Nucleus accumbens (tissue), 56 donors: ENCODE measurements around the gene TAPT1.
A peak's percentile ranks its signal among the peaks of the same experiment; 100 is the strongest.

Experiments used
- DNase-seq, 56 donors: peaks; one replicate each; lab custom pipeline; 2025; lab: John Stamatoyannopoulos, UW

The TAPT1 gene

DNA sequence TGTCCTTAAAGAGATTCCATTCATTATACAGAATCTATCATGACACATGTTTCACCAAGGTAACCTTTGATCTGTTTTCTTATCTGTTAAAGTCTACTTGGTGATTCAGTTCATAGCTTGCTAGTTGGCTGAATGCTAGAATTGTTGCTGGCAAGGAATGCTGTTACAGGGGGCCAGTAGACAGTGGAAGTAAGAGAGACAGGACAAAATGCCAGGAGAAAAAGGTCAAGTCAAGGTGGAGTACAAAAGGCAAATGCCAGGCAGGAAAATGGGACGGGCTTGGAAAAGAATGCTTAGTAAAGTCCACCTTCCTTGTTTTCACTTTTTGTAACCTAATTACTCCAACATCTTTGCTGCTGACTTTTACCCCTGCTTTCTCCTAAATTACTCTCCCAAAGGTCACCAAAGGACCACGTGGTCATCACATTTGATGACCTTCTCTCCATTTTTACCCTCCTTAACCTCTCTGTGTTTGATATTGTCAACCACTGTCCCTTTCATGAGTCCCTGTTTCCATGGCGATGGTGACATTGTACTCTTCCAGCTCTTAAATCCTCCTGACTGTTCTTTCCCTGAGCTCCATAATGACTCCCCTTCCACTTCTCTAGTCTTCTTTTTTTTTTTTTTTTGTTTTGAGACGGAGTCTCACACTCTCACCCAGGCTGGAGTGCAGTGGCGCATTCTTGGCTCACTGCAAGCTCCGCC, 24.5 kb upstream of the TAPT1 start:
- no peak for DNase-seq

DNA sequence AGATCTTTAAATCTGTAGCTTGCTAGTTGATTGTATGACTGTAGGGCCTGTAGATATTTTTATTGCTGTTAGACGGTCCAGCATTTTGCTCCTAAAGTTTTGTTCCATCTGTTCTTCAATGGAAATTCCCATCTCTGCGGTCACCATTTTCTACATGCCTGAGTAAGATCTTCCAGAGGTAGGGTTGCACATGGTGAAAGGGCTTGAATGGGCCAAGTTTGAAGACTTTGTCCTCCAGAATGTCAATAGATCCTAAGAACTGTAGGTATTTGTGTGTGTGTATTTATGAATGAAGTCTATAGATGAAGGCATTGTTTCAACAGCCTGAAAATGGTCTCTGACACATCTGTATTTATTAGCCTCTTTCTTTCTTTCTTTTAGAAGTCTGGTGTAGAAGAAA, 22.3 kb upstream of the TAPT1 start:
- DNase-seq, result no peak

DNA sequence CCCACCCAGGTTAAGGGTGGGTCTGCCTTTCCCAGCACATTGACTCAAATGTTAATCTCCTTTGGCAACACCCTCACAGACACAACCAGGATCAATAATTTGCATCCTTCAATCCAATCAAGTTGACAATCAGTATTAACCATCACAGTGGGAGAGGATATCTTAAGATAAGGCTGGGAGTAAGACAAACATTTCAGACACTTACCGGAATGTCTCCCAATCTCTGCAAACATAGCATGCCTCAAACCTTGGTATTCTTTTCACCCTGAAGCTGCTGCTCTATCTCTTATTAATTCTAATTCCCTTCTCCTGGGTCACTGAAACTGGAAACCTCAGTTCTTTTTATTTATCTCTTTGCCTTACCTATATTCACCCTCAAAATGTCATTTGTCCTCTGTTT, 19.0 kb upstream of the TAPT1 start:
- DNase-seq, result no peak

DNA sequence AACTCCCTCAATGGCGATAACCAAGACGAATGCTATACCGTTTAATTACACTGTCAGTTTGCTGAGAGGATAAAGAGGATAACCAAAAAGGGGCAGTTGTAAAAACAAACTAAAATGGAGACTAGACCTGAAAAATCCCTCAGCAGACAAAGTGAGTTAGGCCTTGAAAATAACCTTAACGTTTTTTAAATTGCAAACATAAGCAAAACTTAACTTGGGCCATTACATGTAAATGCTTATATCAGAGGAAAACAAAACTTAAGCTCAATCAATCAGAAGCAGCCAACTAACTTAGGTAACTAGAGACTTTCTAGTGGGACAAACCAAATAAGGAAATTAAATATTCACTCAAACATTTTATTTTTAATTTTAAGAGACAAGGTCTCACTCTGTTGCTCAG, 17.0 kb upstream of the TAPT1 start:
- DNase-seq, result no peak

DNA sequence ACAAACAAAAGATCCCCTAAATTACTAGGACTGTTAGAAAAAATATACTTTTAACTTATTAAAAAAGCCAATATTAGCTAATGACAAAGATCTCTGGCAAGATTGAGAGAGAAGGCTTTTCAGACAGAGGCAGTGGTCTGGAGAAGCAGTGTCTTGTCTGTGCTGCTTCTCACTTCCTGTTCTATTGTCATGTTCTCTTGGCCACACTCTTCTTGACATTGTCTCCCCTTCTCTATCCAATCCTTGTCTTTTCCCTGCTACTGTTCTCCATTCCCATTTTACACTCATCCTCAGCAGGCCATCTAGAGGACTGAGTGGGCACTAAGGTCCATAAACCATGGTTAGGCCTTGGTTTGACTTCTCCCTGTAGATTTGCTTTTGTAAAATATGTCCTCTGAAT, 14.0 kb upstream of the TAPT1 start:
- no peak for DNase-seq

DNA sequence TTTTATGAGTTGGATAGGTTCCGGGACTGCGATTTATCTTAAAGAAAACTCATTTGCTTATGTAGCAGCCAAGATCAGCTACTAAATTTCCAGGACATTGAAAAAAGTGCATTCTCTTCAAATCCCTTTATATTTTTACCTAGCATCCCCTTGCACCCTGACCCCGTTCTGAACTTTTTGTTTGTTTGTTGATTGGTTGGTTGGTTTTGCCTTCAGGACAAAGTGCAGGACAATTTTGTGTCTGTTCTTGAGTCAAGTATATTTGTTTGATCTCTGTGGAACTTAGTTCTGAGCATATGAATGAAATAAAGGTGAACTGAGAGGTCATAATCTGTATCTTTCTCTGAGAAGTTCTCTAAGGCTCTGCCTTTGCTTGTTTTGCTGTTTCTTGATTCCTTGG, 12.8 kb upstream of the TAPT1 start:
- no peak for DNase-seq

DNA sequence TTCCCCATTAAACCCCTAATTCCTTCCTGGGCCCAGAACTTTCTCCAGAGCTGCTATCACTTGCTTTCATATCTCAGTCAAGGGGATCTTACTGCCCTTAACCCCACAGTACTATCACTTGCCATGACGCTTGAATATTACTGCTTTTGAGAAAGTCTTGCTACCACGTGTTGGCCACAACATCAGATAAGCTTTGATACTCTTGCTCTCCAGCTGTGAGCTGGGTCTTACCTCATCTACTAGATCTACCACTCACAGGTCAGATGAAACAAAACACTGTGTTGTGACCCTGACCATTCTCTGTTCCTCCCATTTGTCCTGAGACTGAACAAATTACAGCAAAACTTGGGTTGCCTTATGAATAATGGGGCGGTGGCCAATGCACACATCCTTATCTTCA, 12.1 kb upstream of the TAPT1 start:
- no peak for DNase-seq

DNA sequence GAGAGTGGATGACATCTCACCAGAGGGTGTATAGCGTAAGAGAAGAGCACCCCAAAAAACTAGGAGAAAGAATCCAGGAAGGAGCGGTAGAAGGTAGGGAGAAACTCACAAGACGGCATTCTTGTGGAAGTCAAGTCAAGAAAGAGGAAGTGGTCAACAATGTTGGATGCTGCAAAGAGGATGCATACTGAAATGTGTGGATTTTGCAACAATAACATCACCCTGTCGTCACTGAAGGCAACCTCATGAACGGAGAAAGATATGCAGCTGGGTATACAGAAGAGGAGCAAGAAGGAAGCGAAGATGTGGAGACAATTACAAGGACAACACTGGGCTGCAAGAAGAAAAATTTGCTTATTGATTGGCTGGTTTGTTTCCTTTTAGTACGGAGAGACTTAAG, 11.4 kb upstream of the TAPT1 start:
- DNase-seq, result peak in 2 of 56 donors; percentile 13

DNA sequence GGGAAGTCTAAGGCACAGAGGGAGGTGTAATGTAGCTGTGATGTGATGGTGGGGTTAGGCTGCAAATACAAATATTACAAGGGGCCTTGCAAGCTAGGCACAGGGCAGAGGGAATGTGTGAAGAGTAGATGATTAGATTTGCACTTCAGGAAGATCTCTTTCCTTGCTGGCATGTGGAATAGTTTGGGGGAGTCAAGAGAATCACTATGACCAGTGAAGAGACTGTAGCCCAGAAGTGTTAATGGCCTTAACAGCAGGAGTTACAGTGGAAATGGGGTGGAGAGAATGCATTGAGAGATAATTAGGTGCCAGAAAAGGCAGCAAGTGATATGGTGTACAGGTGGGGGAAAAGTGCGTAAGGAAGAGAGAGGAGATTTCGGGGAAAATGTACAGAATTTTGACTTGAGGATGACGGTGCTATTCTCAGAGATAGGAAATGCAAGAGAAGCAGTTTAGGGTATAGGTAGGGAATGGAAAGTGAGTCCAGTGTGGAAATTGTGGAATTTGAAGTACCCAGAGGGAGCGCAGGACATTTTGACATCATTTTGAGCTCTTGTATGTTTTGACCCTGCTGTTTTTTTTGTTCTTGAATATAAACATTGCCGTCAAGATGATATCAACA, 10.2 kb upstream of the TAPT1 start:
- no peak for DNase-seq

DNA sequence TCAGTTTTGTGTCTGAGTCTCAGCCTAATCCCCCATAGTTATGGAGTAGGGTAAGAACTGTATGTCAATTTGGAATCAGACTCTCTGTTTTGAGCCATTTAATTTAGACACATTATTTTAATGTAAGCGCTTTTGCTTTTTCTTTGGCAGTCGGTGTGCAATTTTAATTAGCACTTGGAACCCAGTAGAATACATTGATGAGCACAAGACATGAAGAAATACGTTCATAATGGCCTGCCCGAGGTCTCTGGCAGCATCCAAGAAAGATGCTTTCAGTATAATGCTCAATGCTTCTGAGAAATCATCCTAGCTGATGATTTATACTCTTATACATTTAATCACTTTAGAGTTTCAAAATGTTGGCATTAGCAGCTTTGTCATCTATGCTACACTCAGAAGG, 8.9 kb upstream of the TAPT1 start:
- no peak for DNase-seq

DNA sequence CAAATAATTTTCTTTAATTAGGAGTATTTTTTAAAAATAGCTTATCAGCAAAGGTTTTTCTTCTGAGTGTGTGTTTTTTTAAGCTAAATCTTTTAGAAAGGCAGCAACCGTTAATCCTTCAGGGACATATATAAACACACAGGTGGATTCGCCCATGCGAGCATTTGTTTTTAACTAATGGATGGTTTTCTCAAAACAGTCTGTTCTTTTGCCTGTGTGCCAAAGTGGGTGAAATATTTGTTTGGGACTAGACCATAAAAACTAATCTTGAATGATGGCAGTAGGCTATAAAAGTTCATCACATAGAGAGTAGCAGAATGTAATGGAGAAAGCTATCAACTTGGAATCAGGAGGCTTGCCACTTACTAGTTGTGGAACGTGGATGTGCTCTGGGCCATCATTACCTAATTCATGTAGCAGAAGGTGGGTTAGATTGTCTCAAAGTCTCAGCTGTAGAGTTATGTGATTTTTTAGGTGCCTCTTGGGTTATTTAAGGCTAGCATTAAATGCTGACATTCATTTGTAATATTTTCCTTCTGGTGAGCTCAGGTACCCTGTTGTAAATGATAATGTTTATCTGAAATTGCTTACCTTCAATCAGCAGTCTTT, 7.4 kb upstream of the TAPT1 start:
- DNase-seq, result no peak

DNA sequence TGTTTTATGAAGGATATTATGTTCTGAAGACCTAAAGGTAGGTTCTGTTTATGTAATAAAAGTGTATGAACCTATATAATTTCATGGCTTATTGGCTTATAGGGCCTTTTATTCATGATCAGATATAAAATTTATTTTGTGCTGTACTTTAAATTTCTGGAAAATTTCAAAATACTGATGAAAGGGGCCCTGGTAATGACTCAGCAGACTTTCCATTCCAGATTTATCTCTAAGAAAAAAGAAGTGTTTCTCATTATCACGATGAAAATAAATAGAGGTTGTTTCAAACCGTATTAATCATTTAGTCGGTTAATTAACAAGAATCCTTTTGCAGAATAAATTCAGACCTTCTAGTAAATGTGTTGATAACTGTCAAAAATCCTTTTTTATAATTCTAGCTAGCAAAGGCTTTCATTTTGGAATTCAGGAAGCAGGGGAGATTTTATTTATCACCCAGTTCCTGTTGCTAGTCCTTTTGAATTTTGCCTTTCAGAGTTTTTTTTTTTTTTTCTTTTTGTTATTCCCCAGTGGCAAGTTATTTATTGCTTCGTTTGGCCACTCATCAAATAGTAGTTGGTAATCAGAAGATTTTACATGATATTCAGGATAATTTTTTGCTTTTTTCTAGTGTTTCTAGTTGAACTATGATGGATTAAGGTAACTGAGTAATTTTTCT, 5.4 kb upstream of the TAPT1 start:
- no peak for DNase-seq

DNA sequence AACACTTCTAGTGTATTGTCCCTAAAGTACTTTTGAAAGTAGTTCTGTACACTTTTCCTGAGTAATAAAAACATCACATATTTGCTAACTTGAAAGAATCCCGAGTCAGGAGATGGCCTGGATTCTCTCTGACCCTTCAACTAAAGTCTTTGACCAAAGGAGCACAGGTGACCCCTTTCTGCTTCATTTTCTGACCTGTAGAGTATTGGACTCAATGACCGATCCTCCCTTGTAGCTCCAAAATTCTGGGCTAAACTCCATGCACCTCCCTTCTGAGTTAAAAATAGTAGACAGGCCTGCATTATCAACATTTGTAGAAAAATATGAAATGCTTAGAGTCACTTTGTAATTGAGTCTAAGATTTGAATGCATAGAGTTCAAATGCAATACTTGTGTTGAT, 4.0 kb upstream of the TAPT1 start:
- no peak for DNase-seq

DNA sequence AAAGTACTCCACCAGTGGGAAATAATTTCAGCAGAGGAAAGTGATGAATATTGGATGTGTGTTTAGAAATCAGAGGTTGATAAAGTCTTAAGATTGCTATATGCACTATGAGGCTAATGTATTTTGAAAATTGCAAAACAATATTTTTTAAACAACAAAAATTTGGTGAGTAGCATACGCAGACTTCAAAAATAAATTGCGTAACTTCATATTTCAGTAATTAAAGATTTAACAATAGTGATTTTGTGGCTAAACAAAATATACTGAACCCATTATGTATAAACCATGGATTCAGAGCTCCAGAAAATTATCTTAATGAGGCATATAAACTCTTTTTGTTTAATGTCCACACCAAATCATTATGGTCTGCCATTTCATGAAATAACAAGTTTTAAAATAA, 3.3 kb upstream of the TAPT1 start:
- no peak for DNase-seq

DNA sequence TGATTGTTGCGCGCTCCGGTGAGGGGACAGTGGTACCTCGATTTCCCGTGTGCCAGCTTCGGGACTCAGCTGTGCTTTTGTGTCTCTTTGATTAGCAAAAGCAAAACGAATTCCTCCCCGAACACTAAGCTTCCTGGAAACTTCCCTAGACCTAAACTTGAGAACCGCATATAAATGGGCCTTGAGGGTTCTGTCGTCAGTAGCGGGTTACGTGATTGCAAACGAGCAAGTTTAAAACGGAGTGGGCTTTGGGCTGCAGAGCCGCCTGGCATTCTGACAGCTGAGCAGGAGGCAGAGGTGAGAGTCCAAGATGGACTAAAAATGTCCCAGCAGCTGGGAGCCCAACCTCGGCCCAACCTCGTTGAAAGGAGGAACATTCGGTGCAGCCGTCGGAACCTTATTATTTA, 1.2 kb upstream of the TAPT1 start:
- DNase-seq, result peak in 32 of 56 donors; percentile 8 to 67 (median 41)

DNA sequence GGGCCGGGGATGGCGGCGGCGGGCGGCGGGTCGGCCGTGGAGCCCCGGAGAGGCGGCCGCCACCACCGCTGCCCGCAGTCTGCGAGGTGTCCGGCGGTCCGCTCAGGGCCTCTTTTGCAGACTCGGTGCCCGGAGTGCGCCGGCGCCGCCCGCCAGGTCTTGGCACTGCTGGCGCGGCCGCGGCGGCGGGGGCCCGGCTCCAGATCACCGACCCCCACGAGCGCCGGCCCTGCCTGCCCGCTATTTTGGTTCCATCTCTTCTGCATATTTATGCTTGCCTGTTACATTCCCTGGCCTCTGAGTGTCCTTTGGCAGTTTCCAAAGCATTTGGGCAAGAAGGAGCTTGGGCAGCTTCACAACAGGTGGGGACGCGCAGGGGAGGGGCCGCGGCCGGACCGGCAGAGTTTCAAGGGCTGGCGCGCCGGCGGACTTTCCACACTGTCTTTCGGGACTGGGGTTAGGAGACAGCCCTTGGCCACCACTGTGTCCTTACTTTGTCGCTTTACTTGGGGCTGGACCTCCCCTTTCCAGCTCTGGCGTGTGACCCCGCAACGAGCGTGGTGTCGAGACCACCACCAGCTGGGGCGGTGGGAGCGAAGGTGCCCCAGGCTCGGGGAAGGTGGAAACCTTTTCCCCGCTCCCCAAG, 668 bp upstream of the TAPT1 start:
- peak in 46 of 56 donors; percentile 5 to 75 (median 50) for DNase-seq

DNA sequence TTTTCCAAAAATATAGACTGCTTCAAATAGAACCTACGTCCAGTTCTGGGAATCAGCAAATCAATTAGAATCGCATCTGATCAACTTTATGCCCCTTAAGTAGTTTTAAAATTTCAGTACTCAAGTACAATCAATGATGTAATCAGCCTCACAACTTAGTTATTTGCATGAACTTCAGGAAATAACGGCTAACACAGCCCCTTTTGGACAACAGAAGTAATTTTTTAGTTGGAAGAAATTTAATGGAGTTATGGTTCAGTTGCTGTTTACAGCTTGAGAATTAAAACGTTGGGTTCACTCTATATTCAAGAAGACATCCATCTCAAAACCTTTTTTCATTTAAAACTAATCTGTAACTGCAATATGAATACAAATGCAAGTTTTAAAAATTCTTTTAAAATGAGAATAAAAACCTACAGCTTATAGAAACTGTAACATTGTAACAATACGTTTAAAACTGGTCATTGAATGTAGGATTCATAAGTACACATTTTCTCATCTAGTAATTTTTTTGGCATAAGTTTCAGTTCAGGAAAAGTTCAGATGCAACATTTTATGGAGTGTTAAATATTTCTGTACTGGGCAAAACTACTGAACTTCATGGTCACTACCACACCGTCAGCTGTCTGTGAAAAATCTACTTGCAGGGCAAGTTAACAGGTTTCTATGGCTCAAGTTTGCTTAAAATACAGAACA, 956 bp downstream of the TAPT1 start:
- no peak for DNase-seq

DNA sequence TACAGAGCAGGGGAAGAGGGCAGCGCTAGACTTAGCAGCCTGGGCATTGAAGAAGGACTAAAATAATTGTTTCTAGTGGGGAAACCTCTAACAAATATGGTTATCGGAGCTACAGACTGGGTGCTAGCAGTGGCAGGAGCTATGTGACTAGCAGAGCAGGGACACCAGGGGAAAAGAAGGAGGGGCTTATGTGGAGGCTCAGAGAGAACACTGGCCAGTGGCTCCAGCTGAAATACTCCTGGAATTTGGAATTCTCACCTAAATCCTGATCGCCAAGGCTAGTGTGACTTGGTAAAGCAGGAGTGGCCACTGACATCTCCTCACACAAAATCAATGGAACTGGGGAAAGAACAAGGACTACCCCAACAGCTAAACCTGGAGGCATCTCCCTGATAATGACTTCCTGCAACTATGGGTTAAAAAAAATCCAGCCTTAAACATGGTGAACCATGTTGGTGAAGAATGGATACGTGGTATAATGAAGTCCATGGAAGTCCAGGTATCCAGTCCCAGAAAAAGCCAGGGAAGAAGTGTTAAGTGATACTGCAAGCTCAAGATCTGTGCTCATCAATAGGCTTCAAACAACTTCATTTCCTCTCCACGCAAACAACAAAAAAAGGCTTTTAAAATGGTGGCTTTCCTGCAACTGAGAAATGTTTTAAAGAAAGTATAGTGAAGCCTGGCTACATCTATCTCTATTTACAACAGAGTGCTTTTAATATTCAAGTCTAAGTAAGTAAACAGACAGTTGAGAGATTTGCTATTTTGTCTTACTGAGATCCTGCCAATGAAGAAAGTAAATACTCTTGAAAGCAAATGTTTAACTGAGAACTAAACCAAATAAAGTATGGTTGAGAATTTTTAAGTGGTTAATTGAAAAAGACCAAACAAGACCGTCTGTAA, 1.8 kb downstream of the TAPT1 start:
- no peak for DNase-seq

DNA sequence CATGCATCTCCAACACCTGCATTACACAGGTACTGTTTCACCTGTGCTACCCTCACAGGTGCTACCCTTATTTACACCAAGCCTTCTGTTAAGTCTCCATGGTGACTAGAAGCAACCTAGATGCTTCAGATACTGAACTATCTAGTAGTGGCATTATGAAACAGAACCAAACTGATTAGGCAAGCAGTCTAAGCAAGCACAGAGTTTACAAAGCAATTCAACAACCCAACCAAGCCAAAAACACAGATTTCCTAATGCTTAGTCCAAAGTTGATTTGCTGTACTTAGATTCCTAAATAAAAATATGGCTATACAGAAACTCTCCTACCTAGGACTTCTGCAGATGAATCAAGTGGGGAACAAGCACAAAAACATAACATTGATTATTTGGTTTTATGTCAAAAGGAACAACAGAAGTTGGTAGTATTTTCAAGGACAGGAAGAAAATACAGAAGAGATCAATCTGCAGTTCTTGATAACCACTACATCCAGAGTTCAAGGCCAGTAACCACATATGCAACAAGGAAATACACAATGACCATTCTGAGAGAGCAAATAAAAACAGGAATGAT, 3.2 kb downstream of the TAPT1 start:
- no peak for DNase-seq
